GM23338 (cell line): ENCODE results near the gene IFNW1. TPM values are rescaled to one million over a fixed set of nuclear protein-coding genes. Genes with fewer than 3 reads are reported as not detected.

Source experiments
- ATAC-seq: fragments of 200-7000 bp; cut with Tn5 transposase; 3 replicates; pipeline ENCODE4 v1.9.1; 2020
- DNase-seq: peaks from one replicate; pipeline ENCODE4 v3.0.0-alpha.2; 2015; ENCODE audit warnings: low spot score
- H2AFZ ChIP-seq: fragments of 200-600 bp; sonication (generic); 2 replicates; pipeline ENCODE4 v1.8.0; 2016; ENCODE audit warnings: antibody characterized with exemption, mild to moderate bottlenecking, moderate library complexity
- H3F3A ChIP-seq: fragments of 200-600 bp; sonication (generic); replicated peaks from 2 replicates; pipeline ENCODE4 v1.8.0; 2017; ENCODE audit warnings: antibody characterized with exemption, mixed run types, low read depth
- H3K27ac ChIP-seq: fragments of 200-600 bp; sonication (generic); 2 replicates; pipeline ENCODE4 v1.6.1; 2016; ENCODE audit warnings: low read depth
- H3K27me3 ChIP-seq: fragments of 200-600 bp; sonication (generic); 2 replicates; pipeline ENCODE4 v1.8.0; 2016; ENCODE audit warnings: mild to moderate bottlenecking, mixed run types, moderate library complexity; ENCODE audit not compliant: insufficient read depth
- H3K36me3 ChIP-seq: fragments of 200-600 bp; sonication (generic); 2 replicates; pipeline ENCODE4 v1.8.0; 2016; ENCODE audit warnings: mild to moderate bottlenecking; ENCODE audit not compliant: insufficient read depth
- H3K4me1 ChIP-seq: fragments of 200-600 bp; sonication (generic); 2 replicates; pipeline ENCODE4 v1.8.0; 2016; ENCODE audit warnings: mild to moderate bottlenecking, moderate library complexity; ENCODE audit not compliant: insufficient read depth
- H3K4me2 ChIP-seq: fragments of 200-600 bp; sonication (generic); 2 replicates; pipeline ENCODE4 v1.7.1; 2017; ENCODE audit warnings: mixed run types
- H3K4me3 ChIP-seq: fragments of 200-600 bp; sonication (generic); 2 replicates; pipeline ENCODE4 v1.6.1; 2016; ENCODE audit warnings: mixed run types
- H3K79me2 ChIP-seq: fragments of 200-600 bp; sonication (generic); replicated peaks from 2 replicates; pipeline ENCODE4 v1.8.0; 2017; ENCODE audit warnings: mild to moderate bottlenecking; ENCODE audit not compliant: insufficient read depth
- H3K9me2 ChIP-seq: fragments of 200-600 bp; sonication (generic); 2 replicates; pipeline ENCODE4 v1.8.0; 2017; ENCODE audit not compliant: insufficient read depth
- H4K20me1 ChIP-seq: fragments of 200-600 bp; sonication (generic); replicated peaks from 2 replicates; pipeline ENCODE4 v1.8.0; 2017; ENCODE audit warnings: mild to moderate bottlenecking; ENCODE audit not compliant: insufficient read depth
- H3K27ac Mint-ChIP-seq: 2 replicates; pipeline ENCODE4 v1.8.0; 2020; ENCODE audit warnings: inconsistent platforms, mild to moderate bottlenecking, moderate library complexity, mixed read lengths
- H3K27me3 Mint-ChIP-seq: 3 replicates; pipeline ENCODE4 v1.8.0; 2022; ENCODE audit warnings: low read depth, mild to moderate bottlenecking, moderate library complexity, mixed read lengths, inconsistent platforms; ENCODE audit not compliant: insufficient read depth, poor library complexity
- H3K36me3 Mint-ChIP-seq: 3 replicates; pipeline ENCODE4 v1.8.0; 2021; ENCODE audit warnings: low read depth, mild to moderate bottlenecking, inconsistent platforms, moderate library complexity, mixed read lengths
- H3K4me1 Mint-ChIP-seq: 3 replicates; pipeline ENCODE4 v1.8.0; 2020; ENCODE audit warnings: mild to moderate bottlenecking, inconsistent platforms, mixed read lengths
- H3K4me3 Mint-ChIP-seq: 3 replicates; pipeline ENCODE4 v1.8.0; 2021; ENCODE audit warnings: moderate library complexity, mild to moderate bottlenecking, inconsistent platforms, mixed read lengths
- H3K9me3 Mint-ChIP-seq: 3 replicates; pipeline ENCODE4 v1.8.0; 2020; ENCODE audit warnings: moderate library complexity, mild to moderate bottlenecking, inconsistent platforms, mixed read lengths
- CREB1 ChIP-seq: fragments of 250-450 bp; sonication (Bioruptor Pico); IDR thresholded peaks from 2 replicates; pipeline ENCODE4 v1.5.0; 2020; ENCODE audit warnings: low read depth, mild to moderate bottlenecking, moderate library complexity
- EZH2 ChIP-seq: fragments of 200-600 bp; sonication (generic); IDR thresholded peaks from one replicate; pipeline ENCODE4 v1.8.0; 2017; ENCODE audit warnings: antibody characterized with exemption, mild to moderate bottlenecking, low read depth; ENCODE audit not compliant: unreplicated experiment
- EZH2phosphoT487 ChIP-seq: fragments of 200-600 bp; sonication (generic); IDR thresholded peaks from one replicate; pipeline ENCODE4 v1.8.1; 2018; ENCODE audit warnings: antibody characterized with exemption; ENCODE audit not compliant: unreplicated experiment
- NANOG ChIP-seq: IDR thresholded peaks from 2 replicates; pipeline ENCODE4 v1.6.1; 2016; ENCODE audit warnings: antibody characterized with exemption, borderline replicate concordance
- POLR2AphosphoS5 ChIP-seq: IDR thresholded peaks from 2 replicates; pipeline ENCODE4 v1.6.1; 2016; ENCODE audit warnings: antibody characterized with exemption, low read depth
- ZNF114 ChIP-seq: fragments of 250-450 bp; sonication (Bioruptor Pico); IDR thresholded peaks from 2 replicates; pipeline ENCODE4 v1.5.0; 2020; ENCODE audit warnings: mild to moderate bottlenecking, moderate library complexity
- polyA plus RNA-seq: library from polyadenylated mRNA; unstranded; fragments of >200 nt; fragmentation: Nextera tagmentation; extraction: Ambion mirVana; gene quantifications from 2 replicates; pipeline ENCODE4 v1.2.1, GENCODE V29; 2016
- total RNA-seq: library from RNA; depleted of rRNA; stranded (reverse); fragments of >200 nt; shearing (Covaris generic); gene quantifications from 2 replicates; pipeline ENCODE4 v1.2.3, GENCODE V29; 2014
- TF ChIP-seq, protein P1 (sequence below), 2 experiments: fragments of 200-600 bp in 1 of 2; sonication (generic) in 1 of 2; conservative IDR thresholded peaks; 2 replicates each; pipeline versions ENCODE4 v1.5.1 to v1.6.1; 2016 to 2017; ENCODE audit warnings: antibody characterized with exemption in 2 of 2, low read depth in 2 of 2, mild to moderate bottlenecking in 2 of 2, moderate library complexity in 1 of 2
- TF ChIP-seq, protein P2 (sequence below): IDR thresholded peaks from one replicate; pipeline ENCODE4 v1.6.1; 2018; ENCODE audit warnings: antibody characterized with exemption; ENCODE audit not compliant: unreplicated experiment
- TF ChIP-seq, protein P3 (sequence below): IDR thresholded peaks from 2 replicates; pipeline ENCODE4 v1.6.1; 2016; ENCODE audit warnings: antibody characterized with exemption

IFNW1 gene
- total and polyA plus RNA-seq, 2 experiments from 2014 or later = not detected

- Histone ChIP-seq H4K20me1 (no peaks in the 10 kb centered on the region), H3K4me1 (no peaks in the 10 kb centered on the region), H3K36me3 (no peaks in the 10 kb centered on the region), H3K27ac (no peak overlapping the region), H3K79me2 (no peaks in the 10 kb centered on the region), H3F3A (no peaks in the 10 kb centered on the region), H3K9me2 (no peaks in the 10 kb centered on the region), H3K4me2 (no peak overlapping the region), H3K4me3 (no peak overlapping the region), H3K27me3 (no peaks in the 10 kb centered on the region), H2AFZ (peak overlapping the region; percentile 16; the same call in 1 of the 2 replicates)
- H3K9me3 Mint-ChIP-seq = no peaks in the 10 kb centered on the region
- TF ChIP-seq POLR2AphosphoS5 = no peak
- TF ChIP-seq, protein P1, sequence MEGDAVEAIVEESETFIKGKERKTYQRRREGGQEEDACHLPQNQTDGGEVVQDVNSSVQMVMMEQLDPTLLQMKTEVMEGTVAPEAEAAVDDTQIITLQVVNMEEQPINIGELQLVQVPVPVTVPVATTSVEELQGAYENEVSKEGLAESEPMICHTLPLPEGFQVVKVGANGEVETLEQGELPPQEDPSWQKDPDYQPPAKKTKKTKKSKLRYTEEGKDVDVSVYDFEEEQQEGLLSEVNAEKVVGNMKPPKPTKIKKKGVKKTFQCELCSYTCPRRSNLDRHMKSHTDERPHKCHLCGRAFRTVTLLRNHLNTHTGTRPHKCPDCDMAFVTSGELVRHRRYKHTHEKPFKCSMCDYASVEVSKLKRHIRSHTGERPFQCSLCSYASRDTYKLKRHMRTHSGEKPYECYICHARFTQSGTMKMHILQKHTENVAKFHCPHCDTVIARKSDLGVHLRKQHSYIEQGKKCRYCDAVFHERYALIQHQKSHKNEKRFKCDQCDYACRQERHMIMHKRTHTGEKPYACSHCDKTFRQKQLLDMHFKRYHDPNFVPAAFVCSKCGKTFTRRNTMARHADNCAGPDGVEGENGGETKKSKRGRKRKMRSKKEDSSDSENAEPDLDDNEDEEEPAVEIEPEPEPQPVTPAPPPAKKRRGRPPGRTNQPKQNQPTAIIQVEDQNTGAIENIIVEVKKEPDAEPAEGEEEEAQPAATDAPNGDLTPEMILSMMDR (conservative IDR thresholded peaks at IDR 0.05; ENCODE audit: low read depth in 2 of 2) = no peak
- TF ChIP-seq, protein P2, sequence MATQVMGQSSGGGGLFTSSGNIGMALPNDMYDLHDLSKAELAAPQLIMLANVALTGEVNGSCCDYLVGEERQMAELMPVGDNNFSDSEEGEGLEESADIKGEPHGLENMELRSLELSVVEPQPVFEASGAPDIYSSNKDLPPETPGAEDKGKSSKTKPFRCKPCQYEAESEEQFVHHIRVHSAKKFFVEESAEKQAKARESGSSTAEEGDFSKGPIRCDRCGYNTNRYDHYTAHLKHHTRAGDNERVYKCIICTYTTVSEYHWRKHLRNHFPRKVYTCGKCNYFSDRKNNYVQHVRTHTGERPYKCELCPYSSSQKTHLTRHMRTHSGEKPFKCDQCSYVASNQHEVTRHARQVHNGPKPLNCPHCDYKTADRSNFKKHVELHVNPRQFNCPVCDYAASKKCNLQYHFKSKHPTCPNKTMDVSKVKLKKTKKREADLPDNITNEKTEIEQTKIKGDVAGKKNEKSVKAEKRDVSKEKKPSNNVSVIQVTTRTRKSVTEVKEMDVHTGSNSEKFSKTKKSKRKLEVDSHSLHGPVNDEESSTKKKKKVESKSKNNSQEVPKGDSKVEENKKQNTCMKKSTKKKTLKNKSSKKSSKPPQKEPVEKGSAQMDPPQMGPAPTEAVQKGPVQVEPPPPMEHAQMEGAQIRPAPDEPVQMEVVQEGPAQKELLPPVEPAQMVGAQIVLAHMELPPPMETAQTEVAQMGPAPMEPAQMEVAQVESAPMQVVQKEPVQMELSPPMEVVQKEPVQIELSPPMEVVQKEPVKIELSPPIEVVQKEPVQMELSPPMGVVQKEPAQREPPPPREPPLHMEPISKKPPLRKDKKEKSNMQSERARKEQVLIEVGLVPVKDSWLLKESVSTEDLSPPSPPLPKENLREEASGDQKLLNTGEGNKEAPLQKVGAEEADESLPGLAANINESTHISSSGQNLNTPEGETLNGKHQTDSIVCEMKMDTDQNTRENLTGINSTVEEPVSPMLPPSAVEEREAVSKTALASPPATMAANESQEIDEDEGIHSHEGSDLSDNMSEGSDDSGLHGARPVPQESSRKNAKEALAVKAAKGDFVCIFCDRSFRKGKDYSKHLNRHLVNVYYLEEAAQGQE = no peak
- TF ChIP-seq, protein P3, sequence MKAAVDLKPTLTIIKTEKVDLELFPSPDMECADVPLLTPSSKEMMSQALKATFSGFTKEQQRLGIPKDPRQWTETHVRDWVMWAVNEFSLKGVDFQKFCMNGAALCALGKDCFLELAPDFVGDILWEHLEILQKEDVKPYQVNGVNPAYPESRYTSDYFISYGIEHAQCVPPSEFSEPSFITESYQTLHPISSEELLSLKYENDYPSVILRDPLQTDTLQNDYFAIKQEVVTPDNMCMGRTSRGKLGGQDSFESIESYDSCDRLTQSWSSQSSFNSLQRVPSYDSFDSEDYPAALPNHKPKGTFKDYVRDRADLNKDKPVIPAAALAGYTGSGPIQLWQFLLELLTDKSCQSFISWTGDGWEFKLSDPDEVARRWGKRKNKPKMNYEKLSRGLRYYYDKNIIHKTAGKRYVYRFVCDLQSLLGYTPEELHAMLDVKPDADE = no peak
- H3K27ac Mint-ChIP-seq = no peak overlapping the region; the same call in 1 of the 2 replicates
- DNase-seq = no peak
- no peaks in the 10 kb centered on the region for H3K4me1 Mint-ChIP-seq
- H3K4me3 Mint-ChIP-seq = no peak overlapping the region
- no peaks in the 10 kb centered on the region for H3K27me3 Mint-ChIP-seq
- ATAC-seq = no peak
- H3K36me3 Mint-ChIP-seq = no peaks in the 10 kb centered on the region
Measured at GRCh38 chr9:21119093-21119770, 22.4 kb downstream of the IFNW1 start.

- TF ChIP-seq, protein P1 (conservative IDR thresholded peaks at IDR 0.05; ENCODE audit: low read depth in 2 of 2) = no peak
- no peak for TF ChIP-seq POLR2AphosphoS5
- TF ChIP-seq EZH2phosphoT487 = no peak
- TF ChIP-seq CREB1 (CRISPR knock-in tag) = no peak
- TF ChIP-seq, protein P2 = no peak
- no peak for TF ChIP-seq EZH2
- TF ChIP-seq ZNF114 (CRISPR knock-in tag) = no peak
- TF ChIP-seq NANOG = no peak
- no peak for DNase-seq
- Histone ChIP-seq H3K4me3 (no peak overlapping the region), H3K4me1 (no peaks in the 10 kb centered on the region), H4K20me1 (no peaks in the 10 kb centered on the region), H2AFZ (no peak overlapping the region), H3K9me2 (no peaks in the 10 kb centered on the region), H3K27ac (no peak overlapping the region), H3K79me2 (no peaks in the 10 kb centered on the region), H3K36me3 (no peaks in the 10 kb centered on the region), H3F3A (no peaks in the 10 kb centered on the region), H3K27me3 (no peaks in the 10 kb centered on the region), H3K4me2 (no peak overlapping the region)
- Mint-ChIP-seq H3K27me3 (no peaks in the 10 kb centered on the region), H3K4me1 (no peaks in the 10 kb centered on the region; the same call in 2 of the 3 replicates), H3K4me3 (no peak overlapping the region), H3K27ac (no peak overlapping the region), H3K9me3 (no peaks in the 10 kb centered on the region), H3K36me3 (no peaks in the 10 kb centered on the region)
- ATAC-seq = no peak
Measured at GRCh38 chr9:21114311-21114710, 27.3 kb downstream of the IFNW1 start.
